ENCODE measurements around the gene WDR1. TPM values are rescaled to one million over a fixed set of nuclear protein-coding genes. Genes with fewer than 3 reads are reported as not detected.

WDR1 gene
- total and polyA plus RNA-seq, 2 of the 13 experiments (the other 11 are each of a cell fraction or from before 2014, with no cell fraction given): 106 to 198 TPM

GRCh38 chr4:10116569-10117358, at the start of gene WDR1 (continued):
- TF ChIP-seq, protein P1, sequence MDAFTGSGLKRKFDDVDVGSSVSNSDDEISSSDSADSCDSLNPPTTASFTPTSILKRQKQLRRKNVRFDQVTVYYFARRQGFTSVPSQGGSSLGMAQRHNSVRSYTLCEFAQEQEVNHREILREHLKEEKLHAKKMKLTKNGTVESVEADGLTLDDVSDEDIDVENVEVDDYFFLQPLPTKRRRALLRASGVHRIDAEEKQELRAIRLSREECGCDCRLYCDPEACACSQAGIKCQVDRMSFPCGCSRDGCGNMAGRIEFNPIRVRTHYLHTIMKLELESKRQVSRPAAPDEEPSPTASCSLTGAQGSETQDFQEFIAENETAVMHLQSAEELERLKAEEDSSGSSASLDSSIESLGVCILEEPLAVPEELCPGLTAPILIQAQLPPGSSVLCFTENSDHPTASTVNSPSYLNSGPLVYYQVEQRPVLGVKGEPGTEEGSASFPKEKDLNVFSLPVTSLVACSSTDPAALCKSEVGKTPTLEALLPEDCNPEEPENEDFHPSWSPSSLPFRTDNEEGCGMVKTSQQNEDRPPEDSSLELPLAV (CRISPR knock-in tag; conservative IDR thresholded peaks at IDR 0.05; ENCODE audit: low read depth): no peak
- TF ChIP-seq SIN3A (IDR thresholded peaks at IDR 0.05; ENCODE audit: borderline replicate concordance, low read depth, low read length): peak; percentile 88; the same call in 1 of the 2 replicates
- TF ChIP-seq ZNF350 (CRISPR knock-in tag; IDR thresholded peaks at IDR 0.05; ENCODE audit: borderline replicate concordance, low read depth): 0 out of 2 replicates have a peak, but pooled peaks have one; percentile 46
- no peak for TF ChIP-seq SYNCRIP (IDR thresholded peaks at IDR 0.05; ENCODE audit: insufficient read depth, low read depth, low read length)
- TF ChIP-seq, protein P2, sequence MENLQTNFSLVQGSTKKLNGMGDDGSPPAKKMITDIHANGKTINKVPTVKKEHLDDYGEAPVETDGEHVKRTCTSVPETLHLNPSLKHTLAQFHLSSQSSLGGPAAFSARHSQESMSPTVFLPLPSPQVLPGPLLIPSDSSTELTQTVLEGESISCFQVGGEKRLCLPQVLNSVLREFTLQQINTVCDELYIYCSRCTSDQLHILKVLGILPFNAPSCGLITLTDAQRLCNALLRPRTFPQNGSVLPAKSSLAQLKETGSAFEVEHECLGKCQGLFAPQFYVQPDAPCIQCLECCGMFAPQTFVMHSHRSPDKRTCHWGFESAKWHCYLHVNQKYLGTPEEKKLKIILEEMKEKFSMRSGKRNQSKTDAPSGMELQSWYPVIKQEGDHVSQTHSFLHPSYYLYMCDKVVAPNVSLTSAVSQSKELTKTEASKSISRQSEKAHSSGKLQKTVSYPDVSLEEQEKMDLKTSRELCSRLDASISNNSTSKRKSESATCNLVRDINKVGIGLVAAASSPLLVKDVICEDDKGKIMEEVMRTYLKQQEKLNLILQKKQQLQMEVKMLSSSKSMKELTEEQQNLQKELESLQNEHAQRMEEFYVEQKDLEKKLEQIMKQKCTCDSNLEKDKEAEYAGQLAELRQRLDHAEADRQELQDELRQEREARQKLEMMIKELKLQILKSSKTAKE (CRISPR knock-in tag; IDR thresholded peaks at IDR 0.05; ENCODE audit: borderline replicate concordance): no peak
- TF ChIP-seq ZFP90 (CRISPR knock-in tag; IDR thresholded peaks at IDR 0.05; ENCODE audit: borderline replicate concordance): no peak
- no peak for TF ChIP-seq ZNF329 (CRISPR knock-in tag; IDR thresholded peaks at IDR 0.05; ENCODE audit: low read depth)
- TF ChIP-seq ZFP62 (CRISPR knock-in tag; IDR thresholded peaks at IDR 0.05): no peak
- TF ChIP-seq, protein P3, sequence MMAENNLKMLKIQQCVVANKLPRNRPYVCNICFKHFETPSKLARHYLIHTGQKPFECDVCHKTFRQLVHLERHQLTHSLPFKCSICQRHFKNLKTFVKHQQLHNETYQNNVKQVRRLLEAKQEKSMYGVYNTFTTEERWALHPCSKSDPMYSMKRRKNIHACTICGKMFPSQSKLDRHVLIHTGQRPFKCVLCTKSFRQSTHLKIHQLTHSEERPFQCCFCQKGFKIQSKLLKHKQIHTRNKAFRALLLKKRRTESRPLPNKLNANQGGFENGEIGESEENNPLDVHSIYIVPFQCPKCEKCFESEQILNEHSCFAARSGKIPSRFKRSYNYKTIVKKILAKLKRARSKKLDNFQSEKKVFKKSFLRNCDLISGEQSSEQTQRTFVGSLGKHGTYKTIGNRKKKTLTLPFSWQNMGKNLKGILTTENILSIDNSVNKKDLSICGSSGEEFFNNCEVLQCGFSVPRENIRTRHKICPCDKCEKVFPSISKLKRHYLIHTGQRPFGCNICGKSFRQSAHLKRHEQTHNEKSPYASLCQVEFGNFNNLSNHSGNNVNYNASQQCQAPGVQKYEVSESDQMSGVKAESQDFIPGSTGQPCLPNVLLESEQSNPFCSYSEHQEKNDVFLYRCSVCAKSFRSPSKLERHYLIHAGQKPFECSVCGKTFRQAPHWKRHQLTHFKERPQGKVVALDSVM (CRISPR knock-in tag; IDR thresholded peaks at IDR 0.05): no peak
- no peak for TF ChIP-seq ZNF160 (CRISPR knock-in tag; IDR thresholded peaks at IDR 0.05)
- TF ChIP-seq ZNF12 (CRISPR knock-in tag; IDR thresholded peaks at IDR 0.05): no peak
- TF ChIP-seq DR1 (CRISPR knock-in tag; IDR thresholded peaks at IDR 0.05): no peak; the same call in 1 of the 2 replicates
- TF ChIP-seq, protein P4, sequence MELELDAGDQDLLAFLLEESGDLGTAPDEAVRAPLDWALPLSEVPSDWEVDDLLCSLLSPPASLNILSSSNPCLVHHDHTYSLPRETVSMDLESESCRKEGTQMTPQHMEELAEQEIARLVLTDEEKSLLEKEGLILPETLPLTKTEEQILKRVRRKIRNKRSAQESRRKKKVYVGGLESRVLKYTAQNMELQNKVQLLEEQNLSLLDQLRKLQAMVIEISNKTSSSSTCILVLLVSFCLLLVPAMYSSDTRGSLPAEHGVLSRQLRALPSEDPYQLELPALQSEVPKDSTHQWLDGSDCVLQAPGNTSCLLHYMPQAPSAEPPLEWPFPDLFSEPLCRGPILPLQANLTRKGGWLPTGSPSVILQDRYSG (CRISPR knock-in tag; IDR thresholded peaks at IDR 0.05): no peak
- peak in 1 of 2 experiments; percentile 97; a peak in 2 of 4 replicates for TF ChIP-seq POLR2A (IDR thresholded peaks at IDR 0.05; ENCODE audit: insufficient read depth in 1 of 2, low read depth in 2 of 2, low read length in 2 of 2)
- no peak for TF ChIP-seq ZNF432 (CRISPR knock-in tag; IDR thresholded peaks at IDR 0.05; ENCODE audit: borderline replicate concordance)
- no peak for TF ChIP-seq TBX2 (CRISPR knock-in tag; IDR thresholded peaks at IDR 0.05; ENCODE audit: borderline replicate concordance)
- no peak for TF ChIP-seq ZBTB39 (CRISPR knock-in tag; IDR thresholded peaks at IDR 0.05)
